K562 (cell line): ENCODE results near the gene UPF2. TPM values are rescaled to one million over a fixed set of nuclear protein-coding genes. Genes with fewer than 3 reads are reported as not detected.

ENCODE experiments used
- BRD4 ChIP-seq: fragments of 200-600 bp; sonication (generic); IDR thresholded peaks from 2 replicates; pipeline ENCODE4 v1.6.1; 2017; ENCODE audit warnings: inconsistent platforms
- FOXM1 ChIP-seq, 2 experiments: fragments of 450-650 bp in 1 of 2; sonication (generic) in 1 of 2; formaldehyde crosslinking in 1 of 2; IDR thresholded peaks; 2 replicates each; pipeline versions ENCODE4 v1.6.1 to v1.9.0; 2017 to 2022; ENCODE audit warnings: low read depth in 2 of 2, mild to moderate bottlenecking in 2 of 2, missing genetic modification reagents in 1 of 2, moderate library complexity in 1 of 2
- GTF2E2 ChIP-seq: fragments of 200-800 bp; sonication (Bioruptor generic); IDR thresholded peaks from 2 replicates; pipeline ENCODE4 v1.6.1; 2016; ENCODE audit warnings: missing genetic modification characterization, missing compliant biosample characterization
- LARP7 ChIP-seq: fragments of 450-650 bp; IDR thresholded peaks from 2 replicates; pipeline ENCODE4 v1.6.1; 2016
- MAZ ChIP-seq, 2 experiments: fragments of 450-650 bp in 1 of 2; sonication (generic) in 1 of 2; formaldehyde crosslinking; IDR thresholded peaks in 1 of 2; conservative IDR thresholded peaks in 1 of 2; 2 replicates each; pipeline versions ENCODE4 v1.4.0 to v1.5.0; 2020; ENCODE audit warnings: mild to moderate bottlenecking in 1 of 2, missing genetic modification reagents in 1 of 2
- MEF2A ChIP-seq: IDR thresholded peaks from 2 replicates; pipeline ENCODE4 v1.6.1; 2011; ENCODE audit warnings: low read depth, mild to moderate bottlenecking, low read length, moderate library complexity; ENCODE audit not compliant: control insufficient read depth
- MTA1 ChIP-seq: fragments of 450-650 bp; IDR thresholded peaks from 2 replicates; pipeline ENCODE4 v1.6.1; 2017; ENCODE audit warnings: borderline replicate concordance
- MYBL2 ChIP-seq, 2 experiments: fragments of 450-650 bp in 1 of 2; sonication (generic) in 1 of 2; formaldehyde crosslinking in 1 of 2; IDR thresholded peaks; 2 replicates each; pipeline versions ENCODE4 v1.6.1 to v1.8.1; 2017 to 2022; ENCODE audit warnings: borderline replicate concordance in 1 of 2, inconsistent platforms in 1 of 2, low read depth in 1 of 2, mild to moderate bottlenecking in 1 of 2, missing genetic modification reagents in 1 of 2, moderate library complexity in 1 of 2
- REST ChIP-seq, 2 experiments: fragments of 450-650 bp; formaldehyde crosslinking in 1 of 2; IDR thresholded peaks; 2 replicates each; pipeline versions ENCODE4 v1.4.0 to v1.6.1; 2014 to 2020; ENCODE audit warnings: mild to moderate bottlenecking in 2 of 2, borderline replicate concordance in 1 of 2, low read depth in 1 of 2
- SAP30 ChIP-seq: fragments of 200-600 bp; sonication (generic); IDR thresholded peaks from 2 replicates; pipeline ENCODE4 v1.6.1; 2012; ENCODE audit warnings: borderline replicate concordance, low read depth, mild to moderate bottlenecking, moderate library complexity, low read length, control low read depth, inconsistent platforms; ENCODE audit not compliant: insufficient read depth, poor library complexity, severe bottlenecking
- ZNF121 ChIP-seq: sonication (generic); formaldehyde crosslinking; conservative IDR thresholded peaks from 2 replicates; pipeline ENCODE4 v1.8.0; 2022; ENCODE audit warnings: missing genetic modification reagents
- ZNF766 ChIP-seq: fragments of 200-800 bp; sonication (Bioruptor generic); conservative IDR thresholded peaks from 2 replicates; pipeline ENCODE4 v1.6.1; 2016; ENCODE audit warnings: missing genetic modification characterization, missing compliant biosample characterization
- polyA plus RNA-seq, 8 experiments: library from polyadenylated mRNA; depleted of rRNA in 4 of 8; stranded (reverse) in 5 of 8; unstranded in 3 of 8; fragments of >200 nt; fragmentation: Nextera tagmentation in 2 of 8; fragmentation: Illumina TruSeq in 1 of 8; extraction: Ambion mirVana in 2 of 8; extraction: Trizol in 1 of 8; gene quantifications; 2 replicates each; pipeline versions ENCODE4 v1.2.1 to v1.2.3, GENCODE V29; 2011 to 2014; ENCODE audit warnings: inconsistent platforms in 1 of 8, missing spikeins in 1 of 8
- total RNA-seq, 7 experiments: library from RNA; depleted of rRNA in 6 of 7; stranded (reverse); fragments of >200 nt in 6 of 7; fragmentation: Illumina TruSeq in 2 of 7; extraction: Trizol in 2 of 7; gene quantifications; 2 replicates each; pipeline versions ENCODE4 v1.2.1 to v1.2.3, GENCODE V29; 2011 to 2021; ENCODE audit warnings: low replicate concordance in 1 of 7

Gene UPF2
- total and polyA plus RNA-seq, 9 of the 15 experiments (the other 6 are each of a cell fraction or from before 2014, with no cell fraction given): 13.9 to 37.7 (median 23.7) TPM

- peak; percentile 39; the same call in 1 of the 2 replicates for TF ChIP-seq REST (IDR thresholded peaks at IDR 0.05; ENCODE audit: borderline replicate concordance)
- no peak for TF ChIP-seq REST (CRISPR knock-in tag; IDR thresholded peaks at IDR 0.05; ENCODE audit: low read depth)
- TF ChIP-seq MEF2A: 0 out of 2 replicates have a peak, but pooled peaks have one; percentile 9
- 0 out of 2 replicates have a peak, but pooled peaks have one; percentile 54 for TF ChIP-seq ZNF766 (CRISPR knock-in tag)
- TF ChIP-seq GTF2E2 (tag): peak; percentile 52; the same call in 1 of the 2 replicates
- TF ChIP-seq BRD4: peak; percentile 84
- peak; percentile 77 for TF ChIP-seq MYBL2 (IDR thresholded peaks at IDR 0.05; ENCODE audit: low read depth)
- TF ChIP-seq MYBL2 (CRISPR knock-in tag; IDR thresholded peaks at IDR 0.05; ENCODE audit: borderline replicate concordance): no peak
- peak; percentile 74 to 95 for TF ChIP-seq MAZ (CRISPR knock-in tag; conservative IDR thresholded peaks at IDR 0.05 in 1 of 2, IDR thresholded peaks at IDR 0.05 in 1 of 2)
- TF ChIP-seq SAP30: no peak
- peak; percentile 90 for TF ChIP-seq MTA1
- TF ChIP-seq ZNF121: no peak
- TF ChIP-seq FOXM1 (IDR thresholded peaks at IDR 0.05; ENCODE audit: low read depth): peak; percentile 78
- TF ChIP-seq FOXM1 (CRISPR knock-in tag; IDR thresholded peaks at IDR 0.05; ENCODE audit: low read depth): no peak; the same call in 1 of the 2 replicates
- TF ChIP-seq LARP7: no peak
Measured at GRCh38 chr10:12042797-12043651, at the start of gene UPF2 (continued).
